Prostate gland (tissue), 2 donors: ENCODE results near the gene CNOT6L.

ENCODE experiments used
- CTCF ChIP-seq, 4 experiments: fragments of 200-600 bp in 2 of 4; fragments of 450-650 bp in 2 of 4; sonication (generic) in 2 of 4; IDR thresholded peaks; 1 replicate in 3 of 4; 2 replicates in 1 of 4; pipeline ENCODE4 v1.5.1; 2016 to 2019; ENCODE audit warnings: antibody characterized with exemption in 4 of 4, mild to moderate bottlenecking in 2 of 4, moderate library complexity in 2 of 4
- POLR2AphosphoS5 ChIP-seq: sonication (generic); formaldehyde crosslinking; IDR thresholded peaks from one replicate; pipeline ENCODE4 v1.6.1; 2017; ENCODE audit warnings: antibody characterized with exemption

DNA sequence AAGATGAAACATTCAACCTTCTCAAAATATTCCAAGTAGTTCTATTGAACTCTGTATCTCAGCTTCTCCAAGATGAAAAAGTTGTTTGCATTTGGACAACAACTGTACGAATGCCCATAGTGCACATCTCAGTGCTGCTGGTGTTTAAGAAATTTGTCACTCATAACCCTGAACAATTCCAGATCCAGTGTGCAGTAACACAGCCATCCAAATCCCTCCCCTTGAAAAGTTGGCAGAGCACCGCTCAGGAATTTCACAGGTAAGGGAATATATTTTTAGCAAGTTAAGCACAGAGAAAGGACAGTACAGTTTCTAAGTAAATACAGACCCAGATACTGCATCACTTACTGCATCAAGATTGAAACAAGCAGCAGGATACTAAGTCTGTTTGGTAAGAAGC lies 104.7 kb downstream of the CNOT6L start:
- no peak for TF ChIP-seq CTCF (IDR thresholded peaks at IDR 0.05)
- TF ChIP-seq POLR2AphosphoS5, result no peak
